NCI-H345 treated with DMSO at 0.1 percent for 48 hours (cell line): ENCODE results near the gene FGF19.

Experiments used
- DNase-seq: peaks from one replicate; lab custom pipeline; 2025; ENCODE audit not compliant: unreplicated experiment; lab: John Stamatoyannopoulos, UW

The FGF19 gene

GRCh38 chr11:69703768-69704507 lies at the start of gene FGF19:
TSS of gene FGF19 (minus strand) at chr11:69704022. CDS start at chr11:69703876, 146 bp downstream.
- no peak for DNase-seq

DNA sequence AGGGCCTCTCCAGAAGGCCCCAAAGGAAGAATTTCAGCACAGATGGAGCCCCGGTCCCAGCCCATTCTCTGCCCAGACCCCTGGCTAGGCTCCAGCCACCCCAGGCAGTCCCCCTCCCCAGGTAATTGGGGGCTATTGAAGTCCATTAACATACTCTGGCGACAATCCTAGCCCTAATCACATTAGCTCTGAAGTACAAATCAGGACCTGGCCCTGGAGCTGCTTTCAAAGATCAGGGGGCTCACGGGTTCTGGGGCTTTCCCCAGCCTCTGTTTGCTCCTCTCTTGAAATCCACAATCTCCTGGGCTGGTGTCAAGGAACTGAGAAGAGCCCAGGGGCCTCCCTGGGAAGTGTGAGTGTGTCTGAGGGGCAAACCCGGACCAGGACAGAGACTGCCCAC lies 49.1 kb upstream of the FGF19 start:
- no peak for DNase-seq

GRCh38 chr11:69750875-69751597 lies 47.2 kb upstream of the FGF19 start:
- no peak for DNase-seq

- DNase-seq = no peak
Observed at GRCh38 chr11:69750108-69750850, 46.5 kb upstream of the FGF19 start.

GRCh38 chr11:69748637-69749036 lies 44.8 kb upstream of the FGF19 start:
- DNase-seq = no peak

DNA sequence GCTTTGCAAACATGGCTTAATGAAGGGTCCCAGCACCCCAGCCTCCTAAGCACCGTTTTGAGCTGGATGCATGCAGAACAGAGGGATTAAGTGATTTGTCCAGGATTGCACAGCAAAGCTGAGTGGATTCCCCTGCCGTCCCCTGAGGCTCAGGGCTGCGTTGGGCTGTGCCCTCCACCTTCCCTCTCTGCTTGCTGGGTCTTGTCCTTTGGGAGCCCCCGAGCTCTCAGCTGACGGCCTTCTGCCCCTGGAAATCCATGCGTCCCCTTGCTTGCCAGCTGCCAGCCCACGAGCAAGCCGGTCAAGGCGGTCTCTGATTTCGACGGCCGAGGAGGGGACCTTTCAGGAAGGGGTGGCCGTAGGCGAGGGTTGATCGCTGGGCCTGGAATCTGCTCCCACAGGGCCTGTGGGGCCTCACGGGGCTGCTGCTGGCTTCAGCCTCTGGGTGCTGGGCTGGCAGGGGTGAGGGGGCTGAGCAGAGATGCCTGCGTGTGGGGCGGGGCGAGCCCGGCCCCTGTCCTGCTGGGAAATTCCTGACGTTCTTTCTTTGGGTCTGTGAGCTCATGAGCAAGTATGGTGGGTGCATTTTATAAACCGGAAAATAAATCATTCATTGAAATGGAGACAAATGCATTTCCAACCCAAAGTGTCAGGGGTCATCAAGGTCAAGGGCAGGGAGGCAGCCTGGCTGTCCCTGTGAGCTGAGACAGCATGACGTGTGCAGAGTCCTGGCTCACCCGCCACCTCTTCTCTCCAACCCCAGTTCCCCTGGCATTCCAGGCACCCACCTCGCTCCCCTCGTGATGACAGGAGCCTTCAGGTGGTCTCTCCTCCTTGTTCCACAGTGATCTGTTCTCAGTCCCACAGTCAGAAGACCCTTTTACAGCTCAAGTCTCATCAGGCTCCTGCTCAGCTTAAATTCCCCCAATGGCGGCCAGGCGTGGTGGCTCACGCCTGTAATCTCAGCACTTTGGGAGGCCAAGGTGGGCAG lies 43.2 kb upstream of the FGF19 start:
- no peak for DNase-seq

GRCh38 chr11:69746140-69746539 lies 42.3 kb upstream of the FGF19 start:
- no peak for DNase-seq

DNA sequence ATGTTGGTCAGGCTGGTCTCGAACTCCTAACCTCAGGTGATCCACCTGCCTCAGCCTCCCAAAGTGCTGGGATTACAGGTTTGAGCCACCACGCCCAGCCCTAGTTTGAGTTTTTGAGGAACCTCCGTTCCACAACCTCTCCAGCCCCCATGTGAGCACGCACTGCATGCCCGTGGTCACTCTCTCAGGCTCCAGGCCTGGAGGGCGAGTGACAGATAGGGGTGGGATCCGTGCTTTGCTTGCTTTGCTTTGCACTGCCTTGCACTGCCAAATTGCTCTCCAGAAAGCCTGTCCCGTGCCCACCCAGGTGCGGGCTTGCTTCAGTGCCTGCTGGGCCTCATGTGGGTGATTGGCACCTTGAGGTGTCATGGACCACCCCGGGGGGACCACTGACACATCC lies 41.4 kb upstream of the FGF19 start:
- no peak for DNase-seq

DNA sequence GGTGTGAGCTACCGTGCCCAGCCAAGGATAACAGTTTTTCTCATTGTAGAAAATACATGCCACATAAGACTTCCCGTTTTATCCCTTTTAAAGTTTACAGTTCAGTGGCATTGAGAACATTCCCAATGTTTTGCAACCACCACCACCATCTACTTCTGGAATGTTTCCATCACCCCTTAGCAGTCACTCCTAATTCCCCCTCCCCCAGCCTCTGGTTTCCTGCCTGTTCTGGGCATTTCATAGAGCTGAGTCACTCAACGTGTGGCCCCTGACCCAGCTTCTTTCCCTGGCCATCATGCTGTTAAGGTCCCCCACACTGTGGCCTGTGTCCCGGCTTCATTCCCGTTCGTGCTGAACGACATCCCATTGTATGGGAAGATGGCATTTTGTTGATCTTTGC lies 40.6 kb upstream of the FGF19 start:
- DNase-seq = no peak

DNA sequence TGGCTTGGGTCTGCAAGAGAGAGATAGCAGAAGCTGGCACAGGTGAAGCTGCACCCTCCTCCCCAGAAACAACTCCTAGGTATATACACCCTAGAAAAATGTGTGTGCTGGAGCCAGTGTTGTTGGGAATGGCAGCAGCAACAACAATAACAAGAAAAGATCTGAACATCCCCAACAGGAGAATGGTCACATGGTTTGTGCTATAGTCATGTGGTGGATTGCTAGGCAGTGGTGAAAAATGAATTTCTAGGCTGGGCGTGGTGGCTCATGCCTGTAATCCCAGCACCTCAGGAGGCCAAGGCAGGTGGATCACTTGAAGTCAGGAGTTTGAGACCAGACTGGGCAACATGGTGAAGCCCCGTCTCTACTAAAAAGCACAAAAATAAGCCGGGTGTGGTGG lies 31.0 kb upstream of the FGF19 start:
- no peak for DNase-seq

DNA sequence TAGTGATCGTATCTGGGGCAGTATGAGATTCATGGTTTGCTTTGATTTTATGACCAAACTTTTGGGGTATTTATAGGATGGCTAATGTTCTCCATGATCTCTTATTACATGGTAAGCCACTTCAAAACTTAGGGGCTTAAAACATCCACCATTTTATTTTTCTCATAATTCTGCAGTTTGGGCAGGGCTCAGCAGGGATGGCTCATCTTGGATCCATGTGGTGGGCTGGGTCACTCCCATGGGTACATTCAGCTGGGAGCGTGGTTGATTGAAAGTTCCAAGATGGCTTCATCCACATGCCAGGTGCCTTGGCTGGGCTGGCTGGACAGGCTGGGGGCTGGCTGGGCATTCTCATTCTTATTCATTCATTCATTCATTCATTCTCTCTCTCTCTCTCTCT lies 30.5 kb upstream of the FGF19 start:
- no peak for DNase-seq

- DNase-seq = no peak
Observed at GRCh38 chr11:69732910-69733309, 29.1 kb upstream of the FGF19 start.

- DNase-seq = no peak
Observed at GRCh38 chr11:69731110-69731509, 27.3 kb upstream of the FGF19 start.

DNA sequence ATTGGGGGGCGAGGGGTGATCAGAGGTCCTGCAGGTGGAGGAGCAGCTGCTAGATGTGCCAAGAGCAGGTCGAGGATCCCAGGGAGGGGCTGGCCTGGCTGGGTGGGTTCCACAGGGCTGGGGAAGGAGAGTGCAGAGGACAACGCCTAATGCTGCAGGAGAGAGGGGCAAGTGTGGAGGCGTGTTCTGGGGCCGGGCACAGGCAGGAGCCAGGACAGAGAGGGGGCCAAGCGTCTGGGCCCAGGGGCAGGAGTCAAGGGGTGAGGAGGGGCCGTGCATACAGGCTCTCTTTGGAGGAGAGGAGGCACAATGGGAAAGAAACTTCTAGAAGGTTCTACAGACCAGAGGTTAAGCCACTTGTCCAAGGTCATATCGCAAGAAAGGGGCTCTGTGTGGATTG lies 26.7 kb upstream of the FGF19 start:
- no peak for DNase-seq

- DNase-seq = no peak
Observed at GRCh38 chr11:69729252-69729651, 25.4 kb upstream of the FGF19 start.

DNA sequence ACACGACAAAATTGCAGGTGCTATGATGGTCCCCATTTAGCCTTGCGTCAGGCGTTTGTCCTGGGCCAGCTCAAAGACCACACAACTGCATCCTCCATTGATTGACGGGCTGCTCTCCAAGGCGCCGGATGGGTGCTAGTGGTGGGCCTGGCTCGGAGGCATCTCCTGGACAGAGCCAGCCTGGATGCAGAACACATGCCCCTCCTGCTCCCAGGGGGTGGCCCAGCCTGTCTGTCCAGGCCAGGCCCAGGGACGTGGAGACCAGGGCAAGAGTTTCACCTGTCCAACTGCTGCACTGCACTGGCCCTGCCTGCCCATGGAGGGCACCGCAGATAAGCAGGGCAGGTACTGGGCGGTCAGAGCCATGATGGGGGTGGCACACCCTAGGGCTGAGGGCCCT lies 23.4 kb upstream of the FGF19 start:
- no peak for DNase-seq

GRCh38 chr11:69726481-69726880 lies 22.7 kb upstream of the FGF19 start:
- DNase-seq = no peak

- DNase-seq = no peak
Observed at GRCh38 chr11:69726019-69726418, 22.2 kb upstream of the FGF19 start.

GRCh38 chr11:69721745-69722144 lies 17.9 kb upstream of the FGF19 start:
- DNase-seq = no peak

DNA sequence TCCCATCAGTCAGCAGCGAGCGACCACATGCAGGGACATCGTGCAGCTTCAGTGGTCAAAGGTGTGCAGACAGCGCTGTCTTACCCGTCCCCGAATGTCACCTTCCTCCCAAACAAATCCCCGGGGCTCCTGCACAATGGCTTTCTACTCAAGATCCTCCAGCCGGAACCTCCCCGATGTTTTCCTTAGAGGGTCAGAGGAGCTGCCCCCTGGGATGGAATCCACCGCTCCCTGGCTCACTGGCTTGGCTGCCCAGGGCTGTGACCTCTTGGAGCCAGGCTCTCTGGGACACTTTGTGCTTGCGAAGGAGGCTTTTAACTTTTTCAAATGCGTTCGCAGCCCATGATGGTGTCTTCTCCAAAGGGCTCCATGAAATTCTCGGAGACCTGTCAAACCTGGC lies 17.3 kb upstream of the FGF19 start:
- DNase-seq = no peak

- DNase-seq = no peak
Observed at GRCh38 chr11:69718912-69719311, 15.1 kb upstream of the FGF19 start.
